ENCODE data around the gene LORICRIN. TPM values are rescaled to one million over a fixed set of nuclear protein-coding genes. Genes with fewer than 3 reads are reported as not detected.
A peak's percentile ranks its signal among the peaks of the same experiment; 100 is the strongest.

Gene LORICRIN
- total RNA-seq, 1 experiment from 2014 or later: not detected

DNA sequence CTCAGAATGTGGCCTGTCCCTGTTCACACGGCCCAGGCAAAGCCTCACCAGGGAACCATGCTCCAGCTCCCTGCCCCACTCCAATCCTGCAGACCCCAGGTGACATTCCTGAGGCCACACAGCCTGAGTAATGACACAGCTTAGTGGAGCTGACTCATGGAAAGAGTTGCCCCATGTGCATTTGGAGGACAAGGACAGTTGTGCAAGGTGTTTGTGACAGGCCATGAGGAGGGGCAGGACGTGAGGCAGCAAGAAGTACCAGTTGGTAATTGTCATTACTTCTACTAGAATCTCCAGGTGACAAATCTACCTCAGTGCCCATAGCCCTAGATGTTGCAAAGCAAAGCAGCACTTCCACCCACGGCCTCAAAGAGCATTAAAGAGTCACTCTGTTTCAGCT, 26.9 kb upstream of the LORICRIN start:
- H2AFZ ChIP-seq: no peak overlapping the region
- H3K9me2 ChIP-seq (ENCODE audit: insufficient read depth): no peaks in the 10 kb centered on the region; the same call in 1 of the 2 replicates
- H3K9me3 ChIP-seq (ENCODE audit: insufficient read depth, low read depth): no peaks in the 10 kb centered on the region
- BruUV-seq (replicated peaks): no TSS peak
- no peaks in the 10 kb centered on the region for H3K4me1 ChIP-seq (replicated peaks; ENCODE audit: insufficient read depth)
- CTCF ChIA-PET: interaction anchor here (0.6 kb wide), 1 partner anchor 577 kb away, joined by 10 read pairs; no protein-coding TSS in a partner anchor
- H3K27ac ChIP-seq: no peak overlapping the region
- H4K20me1 ChIP-seq (ENCODE audit: insufficient read depth): no peaks in the 10 kb centered on the region
- POLR2A ChIA-PET (ENCODE audit: unreplicated experiment): no interaction called here
- intact Hi-C loops (cut with micrococcal nuclease; ENCODE audit: unreplicated experiment): no loop called here
- H3K36me3 ChIP-seq (ENCODE audit: low read depth): no peaks in the 10 kb centered on the region
- DNase-seq: peak in 1 of 2 experiments; percentile 55
- TF ChIP-seq EZH2 (IDR thresholded peaks at IDR 0.05; ENCODE audit: low read depth): no peak
- TF ChIP-seq, protein P1, sequence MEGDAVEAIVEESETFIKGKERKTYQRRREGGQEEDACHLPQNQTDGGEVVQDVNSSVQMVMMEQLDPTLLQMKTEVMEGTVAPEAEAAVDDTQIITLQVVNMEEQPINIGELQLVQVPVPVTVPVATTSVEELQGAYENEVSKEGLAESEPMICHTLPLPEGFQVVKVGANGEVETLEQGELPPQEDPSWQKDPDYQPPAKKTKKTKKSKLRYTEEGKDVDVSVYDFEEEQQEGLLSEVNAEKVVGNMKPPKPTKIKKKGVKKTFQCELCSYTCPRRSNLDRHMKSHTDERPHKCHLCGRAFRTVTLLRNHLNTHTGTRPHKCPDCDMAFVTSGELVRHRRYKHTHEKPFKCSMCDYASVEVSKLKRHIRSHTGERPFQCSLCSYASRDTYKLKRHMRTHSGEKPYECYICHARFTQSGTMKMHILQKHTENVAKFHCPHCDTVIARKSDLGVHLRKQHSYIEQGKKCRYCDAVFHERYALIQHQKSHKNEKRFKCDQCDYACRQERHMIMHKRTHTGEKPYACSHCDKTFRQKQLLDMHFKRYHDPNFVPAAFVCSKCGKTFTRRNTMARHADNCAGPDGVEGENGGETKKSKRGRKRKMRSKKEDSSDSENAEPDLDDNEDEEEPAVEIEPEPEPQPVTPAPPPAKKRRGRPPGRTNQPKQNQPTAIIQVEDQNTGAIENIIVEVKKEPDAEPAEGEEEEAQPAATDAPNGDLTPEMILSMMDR (conservative IDR thresholded peaks at IDR 0.05): no peak
- H3K79me2 ChIP-seq (ENCODE audit: low read depth): no peaks in the 10 kb centered on the region
- no peak overlapping the region for H3K4me3 ChIP-seq
- H3K4me2 ChIP-seq: no peak overlapping the region
- H3F3A ChIP-seq (ENCODE audit: insufficient read depth, low read depth): no peaks in the 10 kb centered on the region
- H3K27me3 ChIP-seq (ENCODE audit: insufficient read depth, low read depth): peaks cover 17% of the 10 kb centered on the region; the same call in 1 of the 2 replicates

DNA sequence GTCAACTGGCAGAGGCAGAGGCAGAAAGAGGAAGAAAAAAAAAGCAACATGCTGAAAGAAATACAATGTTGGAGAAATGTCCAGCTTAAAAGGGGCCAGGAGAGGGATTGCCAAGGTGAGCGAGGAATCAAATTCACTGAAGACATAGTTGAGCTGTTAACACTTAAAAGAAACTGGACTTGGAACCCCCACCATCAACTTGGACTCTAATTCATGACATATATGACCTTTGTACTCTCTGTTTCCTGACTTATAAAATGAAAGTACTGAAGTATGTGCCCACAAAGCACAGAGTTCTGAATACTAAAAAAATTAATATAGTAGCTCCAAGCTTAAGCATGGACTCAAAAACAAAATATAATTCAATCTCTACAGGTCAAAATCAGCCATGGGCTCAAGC, 26.0 kb upstream of the LORICRIN start:
- TF ChIP-seq EZH2 (IDR thresholded peaks at IDR 0.05; ENCODE audit: low read depth): no peak
- TF ChIP-seq, protein P1 (conservative IDR thresholded peaks at IDR 0.05): no peak
- no peak overlapping the region for H3K4me3 ChIP-seq

DNA sequence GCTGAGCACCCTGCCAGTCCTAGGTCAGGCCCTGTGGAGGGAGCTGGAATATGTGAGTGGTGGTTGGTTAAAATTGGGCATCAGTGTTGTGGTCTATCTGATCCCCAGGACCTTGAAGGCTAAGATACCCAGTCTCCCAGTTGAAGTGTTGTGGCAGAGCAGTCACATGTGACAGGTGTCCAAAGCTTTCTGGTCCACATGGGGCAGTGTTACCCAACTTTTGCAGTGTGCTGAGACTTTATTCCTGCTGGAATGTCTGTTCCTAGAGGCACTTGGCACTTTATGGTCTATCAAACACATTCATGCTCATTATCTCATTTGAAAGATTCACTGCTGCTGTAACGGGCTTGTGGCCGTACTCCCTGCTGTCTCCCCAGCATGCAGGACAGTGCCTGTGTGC, 21.0 kb upstream of the LORICRIN start:
- H3K79me2 ChIP-seq (ENCODE audit: low read depth): no peaks in the 10 kb centered on the region
- ChIA-PET CTCF (no interaction called here), POLR2A (ENCODE audit: unreplicated experiment) (no interaction called here)
- no peaks in the 10 kb centered on the region; the same call in 1 of the 2 replicates for H3K9me2 ChIP-seq (ENCODE audit: insufficient read depth)
- H3K36me3 ChIP-seq (ENCODE audit: low read depth): no peaks in the 10 kb centered on the region
- no peak overlapping the region for H3K27ac ChIP-seq
- no peak overlapping the region for H3K4me3 ChIP-seq
- peaks cover 15% of the 10 kb centered on the region; the same call in 1 of the 2 replicates for H3K27me3 ChIP-seq (ENCODE audit: insufficient read depth, low read depth)
- no peak overlapping the region for H3K4me2 ChIP-seq
- H3K9me3 ChIP-seq (ENCODE audit: insufficient read depth, low read depth): no peaks in the 10 kb centered on the region
- no TSS peak for BruUV-seq (replicated peaks)
- H3K4me1 ChIP-seq (replicated peaks; ENCODE audit: insufficient read depth): no peaks in the 10 kb centered on the region
- no peaks in the 10 kb centered on the region for H3F3A ChIP-seq (ENCODE audit: insufficient read depth, low read depth)
- DNase-seq: no peak
- no peaks in the 10 kb centered on the region for H4K20me1 ChIP-seq (ENCODE audit: insufficient read depth)
- TF ChIP-seq, protein P1 (conservative IDR thresholded peaks at IDR 0.05): peak; percentile 31; the same call in 1 of the 2 replicates
- no peak for TF ChIP-seq EZH2 (IDR thresholded peaks at IDR 0.05; ENCODE audit: low read depth)
- intact Hi-C loops (cut with micrococcal nuclease; ENCODE audit: unreplicated experiment): no loop called here
- H2AFZ ChIP-seq: no peak overlapping the region

More for the DNA sequence above, 26.0 kb upstream of the LORICRIN start:
- DNase-seq: no peak
- intact Hi-C loops (cut with micrococcal nuclease; ENCODE audit: unreplicated experiment): no loop called here
- no peaks in the 10 kb centered on the region for H3K36me3 ChIP-seq (ENCODE audit: low read depth)
- no peak overlapping the region for H3K4me2 ChIP-seq
- peaks cover 16% of the 10 kb centered on the region; the same call in 1 of the 2 replicates for H3K27me3 ChIP-seq (ENCODE audit: insufficient read depth, low read depth)
- H2AFZ ChIP-seq: no peak overlapping the region
- ChIA-PET CTCF (interaction anchor here (0.6 kb wide), 2 partner anchors 578 to 1543 kb away, joined by 6 to 10 read pairs; no protein-coding TSS in a partner anchor), POLR2A (ENCODE audit: unreplicated experiment) (no interaction called here)
- no peaks in the 10 kb centered on the region; the same call in 1 of the 2 replicates for H3K9me2 ChIP-seq (ENCODE audit: insufficient read depth)
- no peaks in the 10 kb centered on the region for H3K79me2 ChIP-seq (ENCODE audit: low read depth)
- H3K9me3 ChIP-seq (ENCODE audit: insufficient read depth, low read depth): no peaks in the 10 kb centered on the region
- no peak overlapping the region for H3K27ac ChIP-seq
- no peaks in the 10 kb centered on the region for H3K4me1 ChIP-seq (replicated peaks; ENCODE audit: insufficient read depth)
- H4K20me1 ChIP-seq (ENCODE audit: insufficient read depth): no peaks in the 10 kb centered on the region
- no TSS peak for BruUV-seq (replicated peaks)
- no peaks in the 10 kb centered on the region for H3F3A ChIP-seq (ENCODE audit: insufficient read depth, low read depth)
